Stimulated activated naive CD4-positive, alpha-beta T cell (primary cell): ENCODE results near the gene HAUS3.
"Not testable (repeated sequence)": the region's sequence is repeated elsewhere in the genome, so short reads cannot be mapped to it uniquely, and the experiment has no call there.

Experiments
- DNase-seq, 6 experiments: peaks; one replicate each; lab custom pipeline; 2025; lab: John Stamatoyannopoulos, UW

HAUS3 gene

DNA sequence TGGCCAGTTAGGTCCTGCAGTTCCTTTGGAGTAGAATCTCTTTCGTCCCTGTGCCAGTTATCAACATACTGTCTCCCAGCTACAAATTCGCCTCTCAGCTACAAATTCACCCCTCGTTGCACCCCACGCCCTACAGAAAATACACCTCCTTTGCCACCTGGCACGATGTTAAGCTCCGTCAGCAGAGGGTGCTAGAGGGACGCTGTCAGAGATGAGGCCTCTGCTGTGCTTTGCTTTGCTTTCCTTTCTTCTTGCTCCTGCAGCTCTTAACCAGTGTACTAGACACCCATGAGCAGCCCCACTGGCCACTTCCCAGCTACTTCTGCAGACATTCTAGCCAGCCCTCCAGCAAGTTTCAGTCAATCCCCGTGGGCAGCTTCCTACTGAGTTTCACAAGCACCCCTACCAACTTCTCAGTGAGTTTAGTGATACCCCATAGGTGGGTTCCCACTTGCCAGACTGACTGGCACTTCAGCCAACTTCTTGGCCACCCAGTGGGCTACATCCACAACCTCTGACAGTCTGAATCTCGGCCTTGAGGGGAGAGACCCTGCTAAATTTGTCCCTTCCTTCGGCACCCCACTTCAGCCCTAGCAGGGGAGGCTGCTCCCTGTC, 21.8 kb downstream of the HAUS3 start:
- DNase-seq, result peak; percentile 60 to 82 (median 70)

DNA sequence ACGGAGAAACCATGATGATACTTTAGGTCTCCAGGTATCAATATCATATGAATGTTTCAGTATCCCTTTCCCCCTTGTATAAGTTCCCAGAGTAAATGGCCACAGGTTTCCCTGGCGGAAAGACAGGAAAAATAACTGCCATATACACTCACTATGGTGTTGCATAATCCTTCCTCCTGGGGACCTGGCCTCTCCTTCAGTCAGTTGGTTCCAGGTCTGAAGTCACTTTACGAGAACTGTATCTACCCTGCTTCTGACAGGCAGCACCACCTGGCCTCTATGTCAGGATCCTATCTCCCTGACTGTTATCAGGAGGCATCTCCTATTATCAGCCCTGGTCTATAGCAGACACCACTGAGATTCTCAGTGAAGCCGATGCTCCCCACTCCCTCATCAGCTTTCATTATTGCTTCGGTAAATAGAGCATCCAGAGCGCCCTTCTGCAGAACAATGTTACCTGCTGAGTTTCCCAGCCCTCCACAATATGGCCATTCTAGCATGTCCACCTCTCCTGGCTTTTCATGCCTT, 22.6 kb downstream of the HAUS3 start:
- DNase-seq, result no peak

DNA sequence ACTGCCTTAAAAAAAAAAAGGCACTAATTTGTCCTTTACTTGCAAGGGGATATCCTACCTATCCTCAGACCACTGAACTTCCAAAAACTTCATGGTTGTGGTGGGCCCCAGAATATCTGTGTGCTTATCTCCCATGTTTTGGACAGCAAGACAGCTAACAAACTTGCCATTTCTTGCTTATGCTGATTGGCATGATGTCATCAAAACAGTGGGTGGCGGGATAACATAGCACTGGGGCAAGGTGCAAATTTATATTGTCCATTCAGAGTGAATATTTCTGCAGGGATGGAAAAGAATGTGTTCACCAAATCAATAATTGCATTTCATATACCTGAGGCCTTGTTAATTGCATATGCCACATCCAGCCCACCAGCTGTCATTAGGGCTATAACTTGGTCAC, 23.5 kb downstream of the HAUS3 start:
- no peak for DNase-seq

DNA sequence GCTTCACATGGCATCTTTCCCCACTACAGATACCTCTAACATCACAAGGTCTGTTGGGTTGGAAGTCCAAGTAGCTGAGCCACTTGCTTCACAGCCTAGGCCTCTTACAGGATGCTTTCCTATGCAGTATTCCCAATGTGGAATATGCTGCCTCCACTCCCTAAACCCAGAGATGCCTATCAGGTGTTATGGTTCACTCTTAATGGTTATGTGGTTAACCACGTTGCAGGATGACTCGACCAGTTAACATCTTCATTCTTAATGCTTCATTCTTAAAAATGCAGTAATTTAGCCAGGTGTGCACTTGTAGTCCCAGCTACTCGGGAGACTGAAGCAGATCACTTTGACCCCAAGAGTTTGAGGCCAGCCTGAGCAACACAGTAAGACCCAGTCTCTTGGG, 24.2 kb downstream of the HAUS3 start:
- no peak for DNase-seq

DNA sequence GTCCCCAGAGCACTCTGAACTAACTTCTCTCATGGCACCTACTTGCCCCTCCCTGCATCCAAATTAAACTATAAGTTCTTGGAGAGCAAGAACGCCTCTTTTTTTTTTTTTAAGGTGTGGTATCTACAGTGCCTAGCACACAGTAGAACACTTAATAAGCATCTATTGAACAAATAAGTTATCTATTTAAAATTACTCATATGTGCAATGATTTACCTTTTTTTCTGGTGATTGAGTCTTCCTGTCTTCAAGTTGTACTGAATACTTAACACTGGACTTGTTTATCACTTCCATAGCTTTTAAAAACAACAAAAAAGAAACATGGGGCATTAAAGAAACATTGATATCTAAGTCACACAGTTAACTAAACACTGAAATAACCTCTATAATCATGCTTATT, 29.1 kb downstream of the HAUS3 start:
- DNase-seq, result no peak

DNA sequence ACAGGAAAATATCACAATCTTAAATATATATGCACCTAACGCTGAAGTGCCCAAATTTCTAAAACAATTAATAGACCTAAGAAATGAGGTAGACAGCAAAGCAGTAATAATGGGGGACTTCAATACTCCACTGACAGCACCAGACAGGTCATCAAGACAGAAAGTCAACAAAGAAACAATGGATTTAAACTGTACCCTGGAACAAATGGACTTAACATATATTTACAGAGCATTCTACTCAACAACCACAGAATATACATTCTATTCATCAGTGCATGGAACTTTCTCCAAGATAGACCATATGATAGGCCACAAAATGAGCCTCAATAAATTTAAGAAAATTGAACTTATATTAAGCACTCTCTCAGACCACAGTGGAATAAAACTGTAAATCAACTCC, 39.1 kb downstream of the HAUS3 start:
- not testable (repeated sequence) for DNase-seq

DNA sequence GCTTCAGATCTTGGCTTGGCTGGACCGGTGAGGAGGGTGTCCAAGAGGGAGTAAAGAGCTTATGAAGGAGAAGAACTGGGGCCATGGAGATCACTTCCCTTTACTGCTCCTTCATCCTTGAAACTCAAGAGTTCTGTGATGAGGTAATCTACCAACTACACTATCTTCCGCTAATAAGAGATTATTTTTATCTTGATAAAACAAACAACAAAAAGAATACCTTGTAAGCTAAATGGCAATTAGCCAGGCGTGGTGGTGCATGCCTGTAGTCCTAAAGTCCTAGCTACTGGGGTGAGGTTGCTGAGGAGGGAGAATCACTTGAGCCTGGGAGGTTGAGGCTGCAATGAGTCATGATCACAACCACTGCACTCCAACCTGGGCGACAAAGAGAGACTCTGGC, 47.4 kb downstream of the HAUS3 start:
- DNase-seq, result no peak

DNA sequence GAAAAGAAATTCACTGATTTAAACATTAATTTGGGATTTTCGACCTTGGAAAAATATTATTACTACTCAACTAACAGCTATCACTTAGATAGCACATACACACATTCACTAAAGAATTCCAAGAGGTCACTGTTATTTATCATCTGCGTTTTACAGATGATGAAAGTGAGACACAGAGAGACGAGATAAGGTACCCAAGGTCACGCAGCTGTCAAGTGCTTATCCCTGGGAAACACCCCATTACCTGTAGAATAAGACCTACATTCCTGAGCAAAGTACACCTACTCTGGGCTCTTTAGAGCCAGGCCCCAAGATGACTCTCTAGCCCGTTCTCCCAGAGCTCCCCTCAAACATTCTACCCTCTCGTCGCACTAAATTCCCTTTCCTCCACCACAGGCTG, 48.6 kb downstream of the HAUS3 start:
- no peak for DNase-seq

DNA sequence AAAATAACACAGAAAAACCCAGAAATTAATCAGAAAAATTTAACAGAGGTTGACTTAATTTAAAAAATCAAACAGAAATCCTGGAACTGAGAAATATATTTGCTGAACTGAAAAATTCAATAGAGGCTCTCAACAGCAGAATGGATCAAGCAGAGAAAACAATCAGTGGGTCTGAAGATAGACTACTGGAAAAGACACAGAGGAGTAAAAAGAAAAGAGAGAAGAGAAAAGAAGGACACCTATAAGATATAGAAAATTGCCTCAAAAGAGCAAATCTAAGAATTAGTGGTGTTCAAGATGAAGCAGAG, 55.1 kb downstream of the HAUS3 start:
- DNase-seq, result no peak

DNA sequence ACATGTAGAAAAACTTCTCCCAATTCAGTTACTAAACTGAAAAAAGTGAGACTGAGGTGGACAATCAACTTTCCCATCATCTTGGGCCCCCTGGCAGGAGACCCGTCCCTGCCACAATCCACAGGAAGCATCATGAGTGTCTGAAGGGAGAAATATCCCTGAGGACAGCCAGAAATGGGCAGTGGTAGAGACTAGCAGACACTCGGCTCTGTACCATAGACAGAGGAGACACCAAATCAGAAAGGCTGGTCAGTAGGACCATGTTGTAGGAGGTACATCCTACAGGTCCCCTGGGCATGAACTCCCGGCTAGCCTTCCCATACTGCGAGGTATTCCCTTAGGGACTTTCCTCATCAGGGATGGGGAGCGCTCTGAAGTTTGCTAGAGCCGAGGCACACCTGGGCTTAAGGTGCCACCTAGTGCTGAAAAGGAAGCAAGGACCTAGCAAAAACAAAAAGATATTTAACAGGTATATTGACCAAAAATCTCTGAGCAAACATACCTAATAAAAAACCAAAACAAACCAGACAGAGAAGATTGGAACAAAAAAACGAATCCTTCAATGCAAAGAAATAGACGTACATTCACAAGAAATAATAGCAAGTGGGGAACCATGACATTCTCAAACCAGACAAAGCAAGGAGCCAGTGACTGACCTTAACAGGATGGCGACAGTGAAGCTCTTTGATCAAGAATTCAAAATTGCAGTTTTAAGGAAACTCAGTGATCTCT, 55.6 kb downstream of the HAUS3 start:
- no peak for DNase-seq

DNA sequence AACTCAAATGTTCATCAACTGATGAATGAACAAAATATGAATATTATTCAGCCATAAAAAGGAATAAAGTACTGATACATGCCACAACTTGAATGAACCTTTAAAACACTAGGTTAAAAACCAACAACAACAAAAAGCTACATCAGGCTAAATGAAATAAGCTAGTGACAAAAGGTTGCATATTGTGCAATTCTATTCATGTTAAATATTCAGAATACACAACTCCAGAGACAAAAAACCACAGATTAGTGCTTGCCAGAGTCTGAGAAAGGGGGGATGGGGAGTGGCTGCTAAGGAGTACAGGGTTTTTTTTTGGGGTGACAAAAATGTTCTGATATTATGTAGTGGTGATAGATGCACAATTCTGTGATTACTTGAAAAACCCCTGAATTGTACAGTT, 58.5 kb downstream of the HAUS3 start:
- DNase-seq, result no peak

DNA sequence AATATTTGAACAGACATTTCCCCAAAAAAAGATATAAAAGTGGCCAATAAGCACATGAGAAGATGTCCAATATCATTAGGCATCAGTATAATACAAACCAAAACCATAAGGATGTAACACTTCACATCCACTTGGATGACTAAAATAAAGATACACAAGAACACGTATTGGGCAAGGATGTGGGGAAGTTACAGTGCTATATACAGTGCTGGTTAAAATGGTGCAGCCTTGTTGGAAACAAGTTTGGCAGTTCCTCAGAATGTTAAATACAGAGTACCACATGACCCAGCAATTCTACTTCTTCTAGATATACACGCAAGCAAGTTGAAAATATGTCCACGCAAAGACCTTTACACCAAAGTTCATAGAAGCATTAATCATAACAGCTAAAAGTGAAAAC, 58.9 kb downstream of the HAUS3 start:
- no peak for DNase-seq

DNA sequence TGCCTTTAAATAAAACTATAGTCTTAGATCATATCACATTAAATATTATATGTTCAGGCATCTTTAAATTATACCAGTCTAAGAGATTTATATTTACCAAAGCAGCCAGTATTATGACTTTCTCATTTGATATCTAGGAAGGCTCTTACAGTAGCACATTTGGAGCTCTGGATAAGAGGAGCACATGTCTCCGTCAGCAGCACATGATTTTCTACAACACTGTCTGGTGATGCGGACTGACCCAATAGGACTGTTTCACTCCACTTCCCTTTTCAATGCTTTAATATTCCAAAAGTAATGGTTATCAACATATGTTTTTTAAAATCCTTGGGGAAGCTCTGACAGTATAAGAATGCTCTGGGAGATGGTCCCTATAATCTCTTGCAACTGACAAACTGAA, 61.5 kb downstream of the HAUS3 start:
- DNase-seq, result no peak

DNA sequence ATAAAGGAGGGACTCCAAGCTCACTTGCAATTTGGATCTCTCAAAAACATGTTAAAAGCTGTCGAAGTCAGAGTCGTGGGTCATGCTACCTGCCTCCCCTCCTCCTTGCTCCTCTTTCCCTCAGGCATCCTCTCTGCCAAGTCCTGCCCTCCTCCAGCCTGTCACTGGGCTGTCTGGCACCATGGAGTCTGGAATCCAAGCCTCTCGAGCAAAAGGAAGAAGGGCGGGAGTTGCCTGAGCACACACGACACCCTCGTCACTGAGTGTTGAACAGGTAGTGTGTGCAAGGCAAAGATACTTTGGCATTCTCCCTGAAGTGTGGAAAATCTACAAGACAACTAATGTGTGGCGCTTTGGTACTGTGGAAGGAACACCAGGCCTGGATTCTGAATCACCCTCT, 62.2 kb downstream of the HAUS3 start:
- no peak for DNase-seq

DNA sequence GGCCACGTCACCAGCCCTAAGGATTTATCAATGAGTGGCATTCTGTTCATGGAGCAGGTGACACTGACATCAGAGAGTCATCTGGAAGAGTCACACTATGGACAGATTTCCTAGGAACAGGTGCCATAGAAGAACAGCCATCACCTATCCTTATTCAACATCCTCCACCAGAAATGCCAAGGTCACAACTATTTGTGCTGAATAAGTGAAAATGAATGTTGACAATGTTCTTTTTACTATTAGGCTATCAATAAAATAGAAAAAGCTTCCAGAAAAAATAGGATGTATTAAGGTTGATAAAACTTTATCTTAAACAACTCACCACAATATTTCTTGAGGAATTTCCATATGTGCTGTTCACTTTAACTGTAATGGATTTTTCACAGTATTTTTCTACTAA, 62.9 kb downstream of the HAUS3 start:
- DNase-seq, result no peak
